Naive thymus-derived CD4-positive, alpha-beta T cell (primary cell): ENCODE results near the gene INO80. TPM values are rescaled to one million over a fixed set of nuclear protein-coding genes. Genes with fewer than 3 reads are reported as not detected.

Source experiments
- ATAC-seq: fragments of 150-1000 bp; cut with Tn5 transposase; 2 replicates; pipeline ENCODE4 v1.10.0; 2021; ENCODE audit warnings: mild to moderate bottlenecking, moderate library complexity
- CTCF ChIA-PET: fragments of 350-600 bp; sonication (Branson Sonifier 250); formaldehyde crosslinking; loops from one replicate; lab custom pipeline; 2021; ENCODE audit warnings: antibody characterized with exemption; lab: Charles Lee
- POLR2A ChIA-PET: fragments of 350-600 bp; sonication (Branson Sonifier 250); formaldehyde crosslinking; loops from one replicate; lab custom pipeline; 2021; ENCODE audit warnings: antibody characterized with exemption, inconsistent platforms; lab: Charles Lee
- DNase-seq, 9 donors: peaks; one replicate each; pipeline versions ENCODE4 v3.0.0 to v3.0.0-alpha.2; 2020 to 2022; ENCODE audit warnings: mixed read lengths in 1 of 9
- H3K27ac ChIP-seq: one replicate; pipeline ENCODE4 v1.7.0; 2013; ENCODE audit warnings: mild to moderate bottlenecking, low read depth, low read length, moderate library complexity
- H3K27me3 ChIP-seq, 2 donors: one replicate each; pipeline ENCODE4 v1.7.0; 2013; ENCODE audit warnings: low read length in 2 of 2, mild to moderate bottlenecking in 2 of 2, moderate library complexity in 2 of 2; ENCODE audit not compliant: control insufficient read depth in 2 of 2, insufficient read depth in 2 of 2
- H3K36me3 ChIP-seq, 3 experiments: 1 replicate in 2 of 3; 2 replicates in 1 of 3; pipeline ENCODE4 v1.7.0; 2013; ENCODE audit warnings: low read length in 3 of 3, mild to moderate bottlenecking in 3 of 3, moderate library complexity in 1 of 3; ENCODE audit not compliant: insufficient read depth in 3 of 3, control insufficient read depth in 2 of 3
- H3K4me1 ChIP-seq, 2 donors: one replicate each; pipeline ENCODE4 v1.7.0; 2013; ENCODE audit warnings: low read length in 2 of 2, mild to moderate bottlenecking in 2 of 2, moderate library complexity in 1 of 2; ENCODE audit not compliant: control insufficient read depth in 2 of 2, insufficient read depth in 2 of 2
- H3K4me3 ChIP-seq: 2 replicates; pipeline ENCODE4 v1.7.0; 2013; ENCODE audit warnings: mild to moderate bottlenecking, low read length
- H3K9me3 ChIP-seq, 3 experiments: 1 replicate in 2 of 3; 2 replicates in 1 of 3; pipeline ENCODE4 v1.7.0; 2013; ENCODE audit warnings: low read length in 3 of 3; ENCODE audit not compliant: control insufficient read depth in 2 of 3
- H3K27ac Mint-ChIP-seq, 9 donors: one replicate each; pipeline ENCODE4 v1.8.0; 2020 to 2022; ENCODE audit warnings: mixed read lengths in 9 of 9, mild to moderate bottlenecking in 8 of 9, moderate library complexity in 5 of 9, inconsistent platforms in 2 of 9
- H3K27me3 Mint-ChIP-seq, 5 donors: one replicate each; pipeline ENCODE4 v1.8.0; 2021 to 2022; ENCODE audit warnings: mixed read lengths in 5 of 5, mild to moderate bottlenecking in 1 of 5
- H3K36me3 Mint-ChIP-seq, 5 donors: one replicate each; pipeline ENCODE4 v1.8.0; 2020 to 2022; ENCODE audit warnings: mixed read lengths in 5 of 5, mild to moderate bottlenecking in 3 of 5, inconsistent platforms in 1 of 5
- H3K4me1 Mint-ChIP-seq, 7 donors: one replicate each; pipeline ENCODE4 v1.8.0; 2020 to 2022; ENCODE audit warnings: mixed read lengths in 7 of 7, mild to moderate bottlenecking in 3 of 7, inconsistent platforms in 1 of 7
- H3K4me3 Mint-ChIP-seq, 10 donors: one replicate each; pipeline ENCODE4 v1.8.0; 2020 to 2022; ENCODE audit warnings: mild to moderate bottlenecking in 10 of 10, mixed read lengths in 10 of 10, moderate library complexity in 6 of 10, inconsistent platforms in 2 of 10
- H3K9me3 Mint-ChIP-seq, 11 donors: one replicate each; pipeline ENCODE4 v1.8.0; 2020 to 2022; ENCODE audit warnings: mixed read lengths in 11 of 11, mild to moderate bottlenecking in 4 of 11, inconsistent platforms in 1 of 11, moderate library complexity in 1 of 11
- intact Hi-C, 2 donors: fragments of 100-400 bp; cut with micrococcal nuclease; formaldehyde crosslinking; loops; one replicate each; pipeline ENCODE4 v1.15.1; 2023
- polyA plus RNA-seq, 2 donors: library from polyadenylated mRNA; unstranded; fragments of 300-500 nt; fragmentation: Illumina TruSeq; gene quantifications; one replicate each; pipeline ENCODE4 v1.2.3, GENCODE V29; 2021
- total RNA-seq, 6 experiments: library from RNA in 5 of 6; stranded (reverse) in 5 of 6; gene quantifications; 1 replicate in 5 of 6; 2 replicates in 1 of 6; pipeline ENCODE4 v1.2.3 and lab custom pipeline; 2021 to 2026

Gene INO80
- total and polyA plus RNA-seq, 7 experiments from 2014 or later, result 3.8 to 36.5 (median 30.7) TPM

DNA sequence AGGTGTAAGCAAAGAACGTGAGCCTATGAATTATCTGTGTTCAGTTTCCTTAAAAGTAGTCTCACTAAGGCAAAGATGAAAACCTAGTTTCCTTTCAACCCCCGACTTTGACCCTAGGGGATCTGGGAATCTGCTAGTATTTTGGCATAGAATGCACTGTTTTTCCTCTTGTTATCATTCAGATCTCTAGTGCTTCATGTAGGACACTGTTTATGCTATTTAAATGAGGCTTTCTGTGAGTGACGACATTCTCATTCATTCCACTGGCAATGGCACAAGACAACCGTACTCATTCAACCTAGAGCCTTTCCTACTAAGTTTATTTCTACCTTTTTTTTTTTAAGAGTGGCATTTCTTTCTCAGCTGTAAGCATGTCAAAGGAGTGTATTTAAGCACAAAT is 95.8 kb downstream of the INO80 start:
- no peaks in the 10 kb centered on the region for H3K9me3 ChIP-seq
- no peak for DNase-seq
- Mint-ChIP-seq H3K27ac (no peak overlapping the region), H3K36me3 (peaks cover 5 to 53% (median 8%) of the 10 kb centered on the region in 5 donors), H3K9me3 (no peaks in the 10 kb centered on the region), H3K4me3 (no peak overlapping the region), H3K27me3 (no peaks in the 10 kb centered on the region), H3K4me1 (peaks cover 9 to 17% (median 14%) of the 10 kb centered on the region in 7 donors)
- peaks cover 5 to 63% (median 7%) of the 10 kb centered on the region in 3 experiments for H3K36me3 ChIP-seq
- no peak for ATAC-seq
- no peaks in the 10 kb centered on the region for H3K27me3 ChIP-seq
- H3K4me3 ChIP-seq, result no peak overlapping the region
- no peak overlapping the region for H3K27ac ChIP-seq
- no peaks in the 10 kb centered on the region for H3K4me1 ChIP-seq
- intact Hi-C loops, result no loop called here
- CTCF ChIA-PET, result interaction anchor here (1.5 kb wide), 1 partner anchor 117 kb away, joined by 5 read pairs; no protein-coding TSS in a partner anchor
- POLR2A ChIA-PET, result no interaction called here

DNA sequence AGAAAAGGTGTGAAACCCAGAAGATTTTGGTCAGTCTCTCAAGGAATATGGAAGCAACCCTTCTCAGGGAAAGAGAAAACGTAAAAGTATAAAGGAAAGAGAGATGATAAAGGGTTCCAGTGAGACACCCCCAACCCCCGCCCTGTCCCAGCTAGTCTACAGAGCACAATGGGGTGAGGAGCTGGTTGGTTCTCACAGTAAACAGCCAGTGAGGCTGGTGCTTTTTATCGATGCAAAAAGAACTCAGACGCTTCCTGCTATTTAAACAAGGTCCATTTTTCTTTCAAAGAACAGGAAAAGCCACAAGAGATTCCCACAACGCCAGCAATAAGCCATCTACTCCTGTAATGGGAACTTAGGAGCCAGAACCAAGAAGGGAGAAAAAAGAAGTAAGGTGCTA is 96.9 kb downstream of the INO80 start:
- POLR2A ChIA-PET, result no interaction called here
- peaks cover 9 to 18% (median 14%) of the 10 kb centered on the region in 7 donors for H3K4me1 Mint-ChIP-seq
- peaks cover 5 to 50% (median 9%) of the 10 kb centered on the region in 5 donors for H3K36me3 Mint-ChIP-seq
- ATAC-seq, result no peak
- Histone ChIP-seq H3K9me3 (no peaks in the 10 kb centered on the region), H3K27ac (no peak overlapping the region), H3K36me3 (peaks cover 5 to 65% (median 17%) of the 10 kb centered on the region in 3 experiments), H3K4me1 (no peaks in the 10 kb centered on the region), H3K4me3 (no peak overlapping the region), H3K27me3 (no peaks in the 10 kb centered on the region)
- no peak overlapping the region for H3K4me3 Mint-ChIP-seq
- H3K27me3 Mint-ChIP-seq, result no peaks in the 10 kb centered on the region
- no peak overlapping the region for H3K27ac Mint-ChIP-seq
- no peaks in the 10 kb centered on the region for H3K9me3 Mint-ChIP-seq
- DNase-seq, result no peak
- intact Hi-C loops, result no loop called here
- CTCF ChIA-PET, result interaction anchor here (0.7 to 1.8 kb wide), 5 partner anchors 44 to 116 kb away, joined by 3 to 9 read pairs (median 4); partner anchors contain the start of gene DLL4

DNA sequence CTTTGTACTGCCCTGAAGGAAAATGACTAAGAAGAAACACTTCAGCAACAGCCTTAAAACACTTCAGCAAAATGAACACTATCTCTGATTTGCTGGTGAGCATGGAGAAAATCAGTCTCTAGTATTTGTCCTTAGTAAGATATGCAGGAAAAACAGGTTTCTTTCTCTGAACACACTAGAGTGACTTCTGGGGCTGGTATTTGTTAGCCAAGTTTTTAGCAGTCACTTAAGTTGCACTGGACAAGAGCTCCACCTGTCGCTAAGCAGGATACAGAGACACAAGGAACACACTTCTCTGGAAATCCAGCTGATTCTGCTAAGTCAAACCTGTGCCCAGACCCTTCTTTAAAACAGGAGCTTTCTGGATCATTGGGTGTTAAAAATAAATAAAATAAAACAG is 97.5 kb downstream of the INO80 start:
- intact Hi-C loops, result no loop called here
- ATAC-seq (no peak), DNase-seq (no peak)
- H3K9me3 Mint-ChIP-seq, result no peaks in the 10 kb centered on the region
- peaks cover 5 to 53% (median 11%) of the 10 kb centered on the region in 5 donors for H3K36me3 Mint-ChIP-seq
- H3K27ac ChIP-seq, result no peak overlapping the region
- POLR2A ChIA-PET, result no interaction called here
- peak overlapping the region in 1 of 9 donors; percentile 72 for H3K27ac Mint-ChIP-seq
- CTCF ChIA-PET, result interaction anchor here (0.6 to 1.8 kb wide), 7 partner anchors 11 to 758 kb away, joined by 3 to 9 read pairs (median 4); no protein-coding TSS in a partner anchor
- H3K4me1 Mint-ChIP-seq, result peaks cover 9 to 18% (median 14%) of the 10 kb centered on the region in 7 donors
- no peaks in the 10 kb centered on the region for H3K27me3 ChIP-seq
- no peaks in the 10 kb centered on the region for H3K4me1 ChIP-seq
- H3K4me3 Mint-ChIP-seq, result no peak overlapping the region
- H3K27me3 Mint-ChIP-seq, result no peaks in the 10 kb centered on the region
- no peak overlapping the region for H3K4me3 ChIP-seq
- peaks cover 5 to 68% (median 17%) of the 10 kb centered on the region in 3 experiments for H3K36me3 ChIP-seq
- H3K9me3 ChIP-seq, result no peaks in the 10 kb centered on the region

DNA sequence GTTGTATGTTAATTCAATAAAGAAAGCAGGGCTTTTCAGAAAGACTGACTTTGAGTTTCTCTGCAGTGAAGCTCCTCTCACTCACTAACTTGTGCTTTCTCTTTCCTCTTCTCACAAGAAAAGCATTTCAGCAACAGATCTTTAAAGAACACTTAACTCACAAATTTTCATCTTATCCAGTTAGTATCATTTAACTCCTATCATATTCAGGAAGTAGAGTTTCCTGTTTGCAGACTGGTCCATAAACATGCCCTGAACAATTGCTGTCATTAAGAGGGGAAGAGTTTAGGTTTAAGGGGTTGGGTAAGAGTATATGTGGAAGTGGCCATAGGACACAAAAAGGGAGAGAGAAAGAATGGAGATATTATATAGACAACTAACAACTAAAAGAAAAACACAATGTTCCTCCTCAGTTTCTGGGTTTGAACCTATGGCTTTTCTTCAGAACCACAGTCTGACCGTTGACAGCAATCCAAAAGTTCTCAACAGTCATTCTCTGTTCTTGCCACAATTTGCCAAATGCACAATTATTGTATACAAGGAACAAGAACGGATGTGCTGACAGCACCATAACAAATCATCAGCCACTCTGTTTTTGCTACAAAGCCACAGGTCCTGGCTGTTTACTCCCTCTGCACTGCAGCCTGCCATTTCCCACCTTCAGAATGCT is 98.9 kb downstream of the INO80 start:
- Histone ChIP-seq H3K36me3 (peaks cover 5 to 68% (median 17%) of the 10 kb centered on the region in 3 experiments), H3K4me1 (no peaks in the 10 kb centered on the region), H3K9me3 (no peaks in the 10 kb centered on the region), H3K27ac (no peak overlapping the region), H3K27me3 (no peaks in the 10 kb centered on the region), H3K4me3 (no peak overlapping the region)
- ATAC-seq (no peak), DNase-seq (no peak)
- Mint-ChIP-seq H3K4me3 (peak overlapping the region in 1 of 10 donors; percentile 19), H3K36me3 (peaks cover 4 to 53% (median 12%) of the 10 kb centered on the region in 5 donors), H3K9me3 (no peaks in the 10 kb centered on the region), H3K27me3 (no peaks in the 10 kb centered on the region), H3K4me1 (peaks cover 9 to 19% (median 15%) of the 10 kb centered on the region in 7 donors), H3K27ac (peak overlapping the region in 8 of 9 donors; percentile 9 to 75 (median 42))
- intact Hi-C loops, result no loop called here
- ChIA-PET POLR2A (no interaction called here), CTCF (interaction anchor here (1.4 to 1.8 kb wide), 2 partner anchors 110 to 112 kb away, joined by 8 to 9 read pairs; no protein-coding TSS in a partner anchor)

DNA sequence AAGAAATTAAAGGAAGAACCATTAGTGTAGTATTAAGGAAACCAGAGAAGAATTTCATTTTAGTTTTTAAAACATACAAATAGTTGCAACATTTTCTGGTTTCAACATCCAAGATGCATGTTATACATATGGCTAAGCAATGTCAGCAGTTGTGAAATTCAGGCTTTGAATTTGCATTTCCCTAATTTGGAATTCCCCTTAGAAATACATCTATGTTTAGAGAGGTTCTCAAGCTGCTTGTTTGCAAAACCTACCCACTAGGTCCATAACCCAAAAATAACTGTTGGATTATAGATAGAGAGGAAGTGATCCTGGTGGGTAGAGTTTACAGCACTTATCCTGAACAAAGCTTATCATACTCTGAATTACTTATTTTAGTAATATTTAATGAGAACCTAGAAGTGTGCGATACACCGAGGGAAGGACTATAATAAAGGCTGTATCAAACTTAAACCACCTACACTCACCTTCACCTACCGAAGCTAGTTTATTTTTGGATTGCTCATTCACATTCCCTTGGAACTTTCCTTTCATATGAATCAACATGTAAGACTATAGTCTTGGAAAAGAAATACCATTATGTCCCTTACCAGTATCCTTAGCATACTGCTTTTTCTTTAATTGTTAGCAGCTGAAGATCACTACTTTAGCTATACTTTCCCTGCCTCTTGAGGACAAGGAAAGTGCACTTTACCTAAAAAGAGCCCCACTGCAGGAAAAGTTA is 102.2 kb downstream of the INO80 start:
- no peaks in the 10 kb centered on the region for H3K9me3 Mint-ChIP-seq
- Histone ChIP-seq H3K36me3 (peaks cover 5 to 55% (median 9%) of the 10 kb centered on the region in 3 experiments), H3K9me3 (no peaks in the 10 kb centered on the region), H3K27ac (no peak overlapping the region), H3K27me3 (no peaks in the 10 kb centered on the region), H3K4me1 (no peaks in the 10 kb centered on the region), H3K4me3 (no peak overlapping the region)
- H3K36me3 Mint-ChIP-seq, result peaks cover 0 to 47% (median 18%) of the 10 kb centered on the region in 5 donors
- ATAC-seq (peak; percentile 61), DNase-seq (no peak)
- peaks cover 9 to 29% (median 15%) of the 10 kb centered on the region in 7 donors for H3K4me1 Mint-ChIP-seq
- CTCF ChIA-PET, result interaction anchor here (1.0 kb wide), 1 partner anchor 106 kb away, joined by 3 read pairs; no protein-coding TSS in a partner anchor
- intact Hi-C loops, result no loop called here
- no peaks in the 10 kb centered on the region for H3K27me3 Mint-ChIP-seq
- POLR2A ChIA-PET, result interaction anchor here (0.7 kb wide), 1 partner anchor 556 kb away, joined by 3 read pairs; no protein-coding TSS in a partner anchor
- H3K4me3 Mint-ChIP-seq, result no peak overlapping the region
- peak overlapping the region in 2 of 9 donors; percentile 8 to 25 for H3K27ac Mint-ChIP-seq

DNA sequence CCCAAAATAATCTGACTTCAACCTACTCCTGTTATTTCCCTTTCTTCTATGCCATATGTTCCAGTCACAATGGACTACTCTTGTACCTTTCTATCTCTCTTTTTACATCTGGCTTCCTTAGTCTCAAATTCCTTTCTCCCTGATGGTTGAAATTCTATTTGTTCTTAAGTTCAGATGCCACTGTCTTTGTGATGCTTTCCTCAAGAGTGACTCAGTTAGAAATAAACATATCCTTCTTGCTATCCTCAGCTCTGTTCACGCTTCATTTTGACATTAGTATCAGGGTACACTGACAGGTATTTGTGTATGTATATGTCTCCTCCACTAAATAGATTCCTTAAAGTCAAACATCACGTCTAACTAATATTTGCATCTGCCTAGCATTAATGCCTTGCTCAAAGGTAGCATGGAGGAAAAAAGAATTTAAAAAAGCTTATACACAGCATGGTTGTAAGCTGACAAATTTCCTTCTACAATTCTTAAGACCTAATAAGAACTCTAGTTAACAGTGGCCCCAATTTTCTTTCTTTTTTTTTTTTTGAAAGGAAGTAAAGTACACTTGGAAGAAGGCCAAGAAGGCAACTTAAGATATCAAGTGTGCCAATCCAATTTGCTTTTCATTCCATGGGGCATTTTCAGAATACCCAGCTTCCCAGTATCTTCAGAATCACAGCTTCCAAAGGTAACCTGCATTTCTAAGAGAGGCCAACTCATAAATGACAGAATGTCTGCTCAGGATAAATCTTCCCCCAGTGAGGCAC is 104.8 kb downstream of the INO80 start:
- POLR2A ChIA-PET, result no interaction called here
- H3K27ac Mint-ChIP-seq, result peak overlapping the region in 2 of 9 donors; percentile 37 to 86
- Histone ChIP-seq H3K4me3 (no peak overlapping the region), H3K36me3 (peaks cover 5 to 36% (median 9%) of the 10 kb centered on the region in 3 experiments), H3K4me1 (no peaks in the 10 kb centered on the region), H3K27me3 (no peaks in the 10 kb centered on the region), H3K9me3 (no peaks in the 10 kb centered on the region), H3K27ac (no peak overlapping the region)
- H3K4me1 Mint-ChIP-seq, result peaks cover 2 to 15% (median 5%) of the 10 kb centered on the region in 7 donors
- peaks cover 0 to 42% (median 15%) of the 10 kb centered on the region in 5 donors for H3K36me3 Mint-ChIP-seq
- no peaks in the 10 kb centered on the region for H3K9me3 Mint-ChIP-seq
- no peak overlapping the region for H3K4me3 Mint-ChIP-seq
- DNase-seq (no peak), ATAC-seq (no peak)
- CTCF ChIA-PET, result interaction anchor here (0.5 to 0.8 kb wide), 2 partner anchors 117 to 1684 kb away, joined by 3 read pairs; partner anchors contain the start of gene VPS18
- intact Hi-C loops, result no loop called here
- H3K27me3 Mint-ChIP-seq, result no peaks in the 10 kb centered on the region
